H9 (cell line): ENCODE data around the gene VGLL2. TPM values are rescaled to one million over a fixed set of nuclear protein-coding genes. Genes with fewer than 3 reads are reported as not detected.

ENCODE experiments used
- DNase-seq: peaks from one replicate; pipeline ENCODE4 v3.0.0-alpha.2; 2017
- H2AFZ ChIP-seq: one replicate; pipeline ENCODE4 v1.6.1; 2013; ENCODE audit warnings: mild to moderate bottlenecking, low read length, control low read depth, moderate library complexity
- H2AK5ac ChIP-seq: 2 replicates; pipeline ENCODE4 v1.6.1; 2013; ENCODE audit warnings: low read length, control low read depth, mixed read lengths; ENCODE audit not compliant: insufficient read length
- H2BK120ac ChIP-seq: one replicate; pipeline ENCODE4 v1.6.1; 2013; ENCODE audit warnings: low read depth, mild to moderate bottlenecking, low read length, control low read depth, inconsistent platforms; ENCODE audit not compliant: poor library complexity, severe bottlenecking
- H2BK12ac ChIP-seq: 2 replicates; pipeline ENCODE4 v1.6.1; 2013; ENCODE audit warnings: low read length, control low read depth, mixed read lengths, low read depth; ENCODE audit not compliant: insufficient read length
- H2BK15ac ChIP-seq: 2 replicates; pipeline ENCODE4 v1.6.1; 2013; ENCODE audit warnings: low read depth, low read length, control low read depth
- H2BK20ac ChIP-seq: one replicate; pipeline ENCODE4 v1.6.1; 2013; ENCODE audit warnings: low read depth, mild to moderate bottlenecking, low read length, control low read depth, inconsistent platforms; ENCODE audit not compliant: poor library complexity, severe bottlenecking
- H2BK5ac ChIP-seq: 2 replicates; pipeline ENCODE4 v1.6.1; 2013; ENCODE audit warnings: low read length, control low read depth, mixed read lengths; ENCODE audit not compliant: insufficient read length
- H3K14ac ChIP-seq: 2 replicates; pipeline ENCODE4 v1.6.1; 2013; ENCODE audit warnings: low read length, control low read depth; ENCODE audit not compliant: insufficient read depth
- H3K18ac ChIP-seq: 2 replicates; pipeline ENCODE4 v1.6.1; 2013; ENCODE audit warnings: low read depth, mild to moderate bottlenecking, mixed read lengths, low read length, control low read depth; ENCODE audit not compliant: insufficient read length
- H3K23ac ChIP-seq: 2 replicates; pipeline ENCODE4 v1.6.1; 2013; ENCODE audit warnings: low read length, control low read depth, mixed read lengths, low read depth; ENCODE audit not compliant: insufficient read length
- H3K23me2 ChIP-seq: 2 replicates; pipeline ENCODE4 v1.6.1; 2013; ENCODE audit warnings: low read depth, mild to moderate bottlenecking, mixed read lengths, low read length, control low read depth; ENCODE audit not compliant: insufficient read length, poor library complexity, severe bottlenecking
- H3K27ac ChIP-seq: 2 replicates; pipeline ENCODE4 v1.5.1; 2013; ENCODE audit warnings: low read length, control low read depth, mixed read lengths, low read depth; ENCODE audit not compliant: insufficient read length
- H3K27me3 ChIP-seq: 2 replicates; pipeline ENCODE4 v1.6.1; 2013; ENCODE audit warnings: low read length, control low read depth, inconsistent platforms; ENCODE audit not compliant: insufficient read depth
- H3K4ac ChIP-seq: 2 replicates; pipeline ENCODE4 v1.6.1; 2013; ENCODE audit warnings: low read depth, mild to moderate bottlenecking, control low read depth, inconsistent platforms, low read length, moderate library complexity
- H3K4me1 ChIP-seq: 2 replicates; pipeline ENCODE4 v1.6.1; 2013; ENCODE audit warnings: low read length, control low read depth, inconsistent platforms; ENCODE audit not compliant: insufficient read depth
- H3K4me2 ChIP-seq: 2 replicates; pipeline ENCODE4 v1.6.1; 2013; ENCODE audit warnings: low read length, control low read depth, mixed read lengths; ENCODE audit not compliant: insufficient read length, insufficient read depth
- H3K56ac ChIP-seq: 2 replicates; pipeline ENCODE4 v1.6.1; 2013; ENCODE audit warnings: low read depth, mild to moderate bottlenecking, mixed read lengths, low read length, control low read depth; ENCODE audit not compliant: insufficient read length
- H3K79me1 ChIP-seq: 2 replicates; pipeline ENCODE4 v1.6.1; 2013; ENCODE audit warnings: low read depth, mild to moderate bottlenecking, moderate library complexity, low read length, control low read depth, inconsistent platforms; ENCODE audit not compliant: insufficient read depth, poor library complexity, severe bottlenecking
- H3K79me2 ChIP-seq: 2 replicates; pipeline ENCODE4 v1.6.1; 2013; ENCODE audit warnings: low read length, control low read depth, inconsistent platforms; ENCODE audit not compliant: insufficient read depth
- H3K9ac ChIP-seq: 2 replicates; pipeline ENCODE4 v1.6.1; 2013; ENCODE audit warnings: low read length, control low read depth, mixed read lengths; ENCODE audit not compliant: insufficient read length; ENCODE audit errors: extremely low read depth
- H3K9me3 ChIP-seq: one replicate; pipeline ENCODE4 v1.6.1; 2013; ENCODE audit warnings: low read depth, low read length, inconsistent platforms; ENCODE audit not compliant: control insufficient read depth
- H3T11ph ChIP-seq: one replicate; pipeline ENCODE4 v1.6.1; 2013; ENCODE audit warnings: mild to moderate bottlenecking, low read length, control low read depth, inconsistent platforms
- H4K20me1 ChIP-seq: one replicate; pipeline ENCODE4 v1.6.1; 2013; ENCODE audit not compliant: control insufficient read depth, insufficient read length, insufficient read depth
- H4K5ac ChIP-seq: 2 replicates; pipeline ENCODE4 v1.6.1; 2013; ENCODE audit warnings: low read depth, mild to moderate bottlenecking, mixed read lengths, low read length, control low read depth; ENCODE audit not compliant: insufficient read length
- H4K8ac ChIP-seq: replicated peaks from 2 replicates; pipeline ENCODE4 v1.6.1; 2013; ENCODE audit warnings: low read length, control low read depth, mixed read lengths, low read depth; ENCODE audit not compliant: insufficient read length
- H4K91ac ChIP-seq: 2 replicates; pipeline ENCODE4 v1.6.1; 2013; ENCODE audit warnings: low read depth, mild to moderate bottlenecking, moderate library complexity, mixed read lengths, low read length, control low read depth; ENCODE audit not compliant: insufficient read length
- H3K27ac Mint-ChIP-seq, 3 experiments: 2 replicates in 2 of 3; 3 replicates in 1 of 3; pipeline ENCODE4 v1.8.0; 2020 to 2021; ENCODE audit warnings: mixed read lengths in 3 of 3, mild to moderate bottlenecking in 1 of 3, moderate library complexity in 1 of 3
- H3K27me3 Mint-ChIP-seq: 2 replicates; pipeline ENCODE4 v1.8.0; 2021; ENCODE audit warnings: low read depth, mild to moderate bottlenecking, moderate library complexity, mixed read lengths
- H3K36me3 Mint-ChIP-seq, 3 experiments: 2 replicates in 2 of 3; 3 replicates in 1 of 3; pipeline ENCODE4 v1.8.0; 2020 to 2021; ENCODE audit warnings: low read depth in 3 of 3, mixed read lengths in 3 of 3; ENCODE audit not compliant: insufficient read depth in 1 of 3
- H3K4me1 Mint-ChIP-seq, 2 experiments: 2 replicates each; pipeline ENCODE4 v1.8.0; 2020; ENCODE audit warnings: mixed read lengths in 2 of 2
- H3K4me3 Mint-ChIP-seq, 2 experiments: 2 replicates in 1 of 2; 3 replicates in 1 of 2; pipeline ENCODE4 v1.8.0; 2020 to 2021; ENCODE audit warnings: mild to moderate bottlenecking in 2 of 2, mixed read lengths in 2 of 2, moderate library complexity in 1 of 2
- H3K9me3 Mint-ChIP-seq, 2 experiments: 2 replicates in 1 of 2; 3 replicates in 1 of 2; pipeline ENCODE4 v1.8.0; 2020; ENCODE audit warnings: mild to moderate bottlenecking in 2 of 2, mixed read lengths in 2 of 2, moderate library complexity in 1 of 2
- CTCF ChIP-seq: fragments of 200-600 bp; sonication (generic); conservative IDR thresholded peaks from 3 replicates; pipeline ENCODE4 v1.8.0; 2021; ENCODE audit warnings: antibody characterized with exemption, mild to moderate bottlenecking
- WGBS: extraction: QIAGEN DNeasy Blood & Tissue Kit; methylation state at CpG from one replicate; pipeline ENCODE4 v1.1.7; 2013; ENCODE audit warnings: missing lambda C conversion rate, low lambda C conversion rate, mixed read lengths; ENCODE audit not compliant: insufficient read length; ENCODE audit errors: extremely low coverage; 5-methylcytosine and 5-hydroxymethylcytosine counted together
- total RNA-seq: library from RNA; stranded (reverse); gene quantifications from 2 replicates; pipeline ENCODE4 v1.2.1, GENCODE V29; 2021

Gene VGLL2
- total RNA-seq, 1 experiment from 2014 or later, result not detected

GRCh38 chr6:117311310-117311709 is 46.0 kb downstream of the VGLL2 start:
- Histone ChIP-seq H2BK12ac (no peak overlapping the region), H3K9me3 (no peaks in the 10 kb centered on the region), H3K27ac (no peak overlapping the region), H2BK20ac (no peak overlapping the region), H3K23ac (no peak overlapping the region), H3K4me2 (no peak overlapping the region), H4K8ac (no peak overlapping the region), H2BK5ac (no peak overlapping the region), H2AK5ac (no peak overlapping the region), H2BK120ac (no peak overlapping the region), H3K14ac (no peak overlapping the region), H3K56ac (no peak overlapping the region), H4K91ac (no peak overlapping the region), H3K18ac (no peak overlapping the region), H3K4ac (no peak overlapping the region), H3K79me1 (no peaks in the 10 kb centered on the region), H3T11ph (no peak overlapping the region), H3K79me2 (no peaks in the 10 kb centered on the region), H3K4me1 (no peaks in the 10 kb centered on the region), H2BK15ac (no peak overlapping the region), H3K27me3 (no peaks in the 10 kb centered on the region), H4K20me1 (no peaks in the 10 kb centered on the region), H4K5ac (no peak overlapping the region), H3K23me2 (no peaks in the 10 kb centered on the region), H2AFZ (no peak overlapping the region), H3K9ac (no peak overlapping the region)
- H3K36me3 Mint-ChIP-seq, result no peaks in the 10 kb centered on the region
- no peaks in the 10 kb centered on the region; the same call in 1 of the 2 replicates for H3K27me3 Mint-ChIP-seq
- peaks cover 5 to 6% of the 10 kb centered on the region in 2 experiments for H3K4me1 Mint-ChIP-seq
- no CpG with 5 or more reads among the region's 3 CpGs for whole genome bisulfite sequencing
- DNase-seq, result no peak
- TF ChIP-seq CTCF, result no peak
- no peaks in the 10 kb centered on the region for H3K9me3 Mint-ChIP-seq
- H3K27ac Mint-ChIP-seq, result no peak overlapping the region
- no peak overlapping the region for H3K4me3 Mint-ChIP-seq
